ENCODE measurements around the gene OVCA2.

The OVCA2 gene

GRCh38 chr17:2084766-2085647, 43.2 kb downstream of the OVCA2 start:
- no peak for DNase-seq (ENCODE audit: low read depth in 2 of 2, low spot score in 1 of 2)

GRCh38 chr17:2085648-2085949, 43.8 kb downstream of the OVCA2 start:
- no peak for DNase-seq (ENCODE audit: low read depth in 2 of 2, low spot score in 1 of 2)

DNA sequence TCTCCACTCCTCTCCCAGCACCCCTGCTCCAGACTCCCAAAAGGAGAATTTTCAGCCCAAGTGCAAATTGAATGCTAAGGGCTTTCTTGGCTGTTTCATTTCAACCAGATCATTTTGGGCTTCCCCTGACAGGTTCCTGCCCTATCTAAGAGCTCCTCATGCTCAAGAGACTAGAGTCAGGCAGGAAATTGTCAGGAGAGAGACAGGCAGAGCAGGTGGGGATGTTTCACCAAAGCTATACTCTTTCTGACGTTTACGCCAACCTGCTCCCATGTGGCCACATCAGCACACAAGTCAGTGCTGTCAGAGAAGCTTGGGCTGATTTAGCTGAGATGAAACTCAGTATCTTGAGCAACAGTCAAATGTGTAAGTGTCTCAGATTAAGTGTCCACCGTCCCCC, 44.5 kb downstream of the OVCA2 start:
- DNase-seq (ENCODE audit: low read depth in 2 of 2, low spot score in 1 of 2) = no peak

GRCh38 chr17:2087597-2088211, 45.9 kb downstream of the OVCA2 start:
- no peak for DNase-seq (ENCODE audit: low read depth in 2 of 2, low spot score in 1 of 2)

GRCh38 chr17:2089021-2089422, 47.2 kb downstream of the OVCA2 start:
- no peak for DNase-seq (ENCODE audit: low read depth in 2 of 2, low spot score in 1 of 2)

- DNase-seq (ENCODE audit: low read depth in 2 of 2, low spot score in 1 of 2) = no peak
Observed at GRCh38 chr17:2090210-2090641, 48.4 kb downstream of the OVCA2 start.

- DNase-seq (ENCODE audit: low read depth in 2 of 2, low spot score in 1 of 2) = no peak
Observed at GRCh38 chr17:2090804-2091534, 49.1 kb downstream of the OVCA2 start.

- no peak for DNase-seq (ENCODE audit: low read depth in 2 of 2, low spot score in 1 of 2)
Observed at GRCh38 chr17:2092253-2092652, 50.4 kb downstream of the OVCA2 start.
